Duodenal mucosa (tissue), 2 donors: ENCODE results near the gene OR14K1.
"Not testable (repeated sequence)": the region's sequence is repeated elsewhere in the genome, so short reads cannot be mapped to it uniquely, and the experiment has no call there.

ENCODE experiments used
- H3K27ac ChIP-seq: one replicate; pipeline ENCODE4 v1.7.0; 2013; ENCODE audit warnings: low read depth, low read length
- H3K27me3 ChIP-seq, 2 donors: one replicate each; pipeline ENCODE4 v1.7.0; 2013; ENCODE audit warnings: low read length in 2 of 2, control low read depth in 1 of 2; ENCODE audit not compliant: insufficient read depth in 2 of 2, control insufficient read depth in 1 of 2
- H3K36me3 ChIP-seq, 2 donors: one replicate each; pipeline ENCODE4 v1.7.0; 2013; ENCODE audit warnings: low read length in 2 of 2, control low read depth in 1 of 2; ENCODE audit not compliant: insufficient read depth in 2 of 2, control insufficient read depth in 1 of 2
- H3K4me1 ChIP-seq, 2 donors: one replicate each; pipeline ENCODE4 v1.7.0; 2013; ENCODE audit warnings: low read length in 2 of 2, control low read depth in 1 of 2; ENCODE audit not compliant: insufficient read depth in 2 of 2, control insufficient read depth in 1 of 2
- H3K4me3 ChIP-seq, 2 donors: one replicate each; pipeline ENCODE4 v1.7.0; 2013; ENCODE audit warnings: low read length in 2 of 2, low read depth in 1 of 2
- H3K9ac ChIP-seq, 2 donors: one replicate each; pipeline ENCODE4 v1.7.0; 2013; ENCODE audit warnings: low read length in 2 of 2, low read depth in 1 of 2
- H3K9me3 ChIP-seq, 2 donors: one replicate each; pipeline ENCODE4 v1.7.0; 2013; ENCODE audit warnings: low read length in 2 of 2, control low read depth in 1 of 2; ENCODE audit not compliant: control insufficient read depth in 1 of 2

Gene OR14K1, protein sequence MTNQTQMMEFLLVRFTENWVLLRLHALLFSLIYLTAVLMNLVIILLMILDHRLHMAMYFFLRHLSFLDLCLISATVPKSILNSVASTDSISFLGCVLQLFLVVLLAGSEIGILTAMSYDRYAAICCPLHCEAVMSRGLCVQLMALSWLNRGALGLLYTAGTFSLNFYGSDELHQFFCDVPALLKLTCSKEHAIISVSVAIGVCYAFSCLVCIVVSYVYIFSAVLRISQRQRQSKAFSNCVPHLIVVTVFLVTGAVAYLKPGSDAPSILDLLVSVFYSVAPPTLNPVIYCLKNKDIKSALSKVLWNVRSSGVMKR

DNA sequence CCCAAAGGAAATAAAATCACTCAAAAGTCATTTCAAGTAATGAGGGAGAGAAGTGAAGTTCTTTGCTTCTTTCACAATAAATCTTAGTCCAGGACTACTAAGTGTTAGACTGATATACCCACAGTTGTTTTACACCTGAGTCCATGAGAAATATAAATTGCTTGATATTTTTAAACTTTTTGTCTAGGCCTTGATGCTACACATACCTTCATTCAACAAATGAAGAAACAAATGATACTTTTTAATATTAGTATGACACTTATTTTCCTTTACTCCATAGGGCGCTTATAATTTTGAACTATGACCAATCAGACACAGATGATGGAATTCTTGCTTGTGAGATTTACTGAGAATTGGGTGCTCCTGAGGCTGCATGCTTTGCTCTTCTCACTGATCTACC lies at the start of gene OR14K1:
OR14K1 (plus strand) TSS at position 301 of the 400 bp plus-strand sequence; CDS start at position 301, 0 bp downstream.
- H3K4me1 ChIP-seq = no peaks in the 10 kb centered on the region
- H3K27ac ChIP-seq = no peak within 1 kb of the TSS
- H3K9ac ChIP-seq = no peak within 1 kb of the TSS
- H3K27me3 ChIP-seq = no peaks in the 10 kb centered on the region
- peaks cover 0 to 7% of the 10 kb centered on the region in 2 donors for H3K9me3 ChIP-seq
- no peaks in the 10 kb centered on the region for H3K36me3 ChIP-seq
- no peak within 1 kb of the TSS for H3K4me3 ChIP-seq

DNA sequence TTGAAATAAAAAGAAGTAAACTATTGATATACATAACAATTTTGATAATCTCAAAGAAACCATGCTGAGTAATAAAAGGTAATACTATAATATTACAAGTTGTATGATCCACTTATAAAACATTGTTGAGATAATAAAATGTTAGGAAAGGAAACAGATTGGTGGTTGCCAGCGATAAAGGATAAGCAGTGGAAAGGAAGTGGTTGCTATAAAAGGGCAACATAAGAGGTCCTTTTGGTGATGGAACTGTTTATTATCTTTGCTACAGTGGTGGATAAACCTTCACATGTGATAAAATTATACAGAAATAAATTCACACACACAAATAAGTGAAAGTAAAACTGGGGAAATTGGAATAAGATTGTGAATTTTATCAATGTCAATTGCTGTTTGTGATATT lies 37.1 kb upstream of the OR14K1 start:
- no peak overlapping the region for H3K27ac ChIP-seq
- peaks cover 7 to 12% of the 10 kb centered on the region in 2 donors for H3K9me3 ChIP-seq
- no peaks in the 10 kb centered on the region for H3K4me1 ChIP-seq
- no peak overlapping the region for H3K9ac ChIP-seq
- no peak overlapping the region for H3K4me3 ChIP-seq
- H3K36me3 ChIP-seq = no peaks in the 10 kb centered on the region
- H3K27me3 ChIP-seq = no peaks in the 10 kb centered on the region

DNA sequence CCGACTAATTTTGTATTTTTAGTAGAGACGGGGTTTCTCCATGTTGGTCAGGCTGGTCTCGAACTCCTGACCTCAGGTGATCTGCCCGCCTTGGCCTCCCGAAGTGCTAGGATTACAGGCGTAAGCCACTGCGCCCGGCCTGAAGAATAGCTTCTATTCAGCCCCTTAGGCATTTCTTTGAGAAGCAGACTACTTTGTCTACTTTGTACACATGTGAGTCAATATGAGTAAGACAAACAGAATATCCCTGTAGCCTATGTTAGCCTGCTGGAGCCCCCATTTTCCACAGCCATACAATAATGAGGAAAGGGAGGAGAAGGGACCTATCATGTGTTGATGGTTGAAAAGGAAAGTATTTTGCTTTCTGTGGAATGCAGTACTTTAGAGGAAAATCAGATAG lies 27.7 kb upstream of the OR14K1 start:
- H3K4me3 ChIP-seq, H3K27ac ChIP-seq, H3K36me3 ChIP-seq, H3K9ac ChIP-seq, H3K9me3 ChIP-seq, H3K27me3 ChIP-seq, H3K4me1 ChIP-seq: not testable (repeated sequence)

DNA sequence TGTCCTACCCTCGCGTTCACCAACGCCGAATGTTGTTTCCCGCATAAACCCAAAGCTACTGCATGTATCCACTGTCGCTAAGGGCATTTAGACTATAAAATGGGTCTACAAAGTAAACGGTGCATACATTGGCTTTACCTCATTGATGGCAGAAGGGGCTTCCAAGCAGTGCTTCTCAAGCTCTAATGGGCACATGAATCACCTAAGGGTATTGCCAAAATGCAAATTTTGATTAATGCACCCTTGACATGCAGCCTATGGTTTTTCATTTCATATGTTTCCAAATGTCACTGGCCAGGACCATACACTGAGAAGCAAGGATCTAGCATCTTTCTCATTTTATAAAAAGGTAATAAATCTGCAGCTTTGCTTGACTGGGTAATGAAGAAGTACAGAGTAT lies 24.7 kb upstream of the OR14K1 start:
- Histone ChIP-seq H3K27me3 (no peaks in the 10 kb centered on the region), H3K27ac (no peak overlapping the region), H3K9me3 (peaks cover 0 to 7% of the 10 kb centered on the region in 2 donors)

DNA sequence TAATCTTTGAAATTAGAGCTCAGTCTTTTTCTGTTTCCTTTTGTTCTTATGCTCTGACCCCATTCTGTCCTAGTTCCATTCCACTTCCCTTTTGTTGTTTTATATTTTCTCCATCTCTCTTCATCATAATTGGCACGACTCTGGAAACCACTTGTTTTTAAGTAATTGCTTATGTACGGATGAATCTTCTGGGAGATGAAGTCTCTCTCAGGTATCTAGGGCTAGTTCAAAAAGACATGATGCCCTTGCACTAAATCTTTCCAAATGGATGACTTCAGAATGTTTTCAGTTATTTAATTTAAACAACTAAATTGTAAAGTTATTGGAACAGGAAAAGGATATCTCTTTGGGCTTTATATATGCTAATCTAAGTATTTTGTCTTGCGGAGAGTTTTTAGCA lies 21.9 kb upstream of the OR14K1 start, which contains the start of gene OR6F1:
OR6F1 (minus strand) TSS at position 101 of the 400 bp plus-strand sequence. CDS start 3,891 bp downstream, outside the sequence.
- Histone ChIP-seq H3K4me1 (no peaks in the 10 kb centered on the region), H3K4me3 (no peak within 1 kb of the TSS), H3K9ac (no peak within 1 kb of the TSS), H3K9me3 (peaks cover 8 to 11% of the 10 kb centered on the region in 2 donors), H3K27me3 (no peaks in the 10 kb centered on the region), H3K27ac (no peak within 1 kb of the TSS), H3K36me3 (no peaks in the 10 kb centered on the region)

More for the DNA sequence above, 24.7 kb upstream of the OR14K1 start:
- Histone ChIP-seq H3K4me3 (no peak overlapping the region), H3K36me3 (no peaks in the 10 kb centered on the region), H3K4me1 (no peaks in the 10 kb centered on the region), H3K9ac (no peak overlapping the region)

DNA sequence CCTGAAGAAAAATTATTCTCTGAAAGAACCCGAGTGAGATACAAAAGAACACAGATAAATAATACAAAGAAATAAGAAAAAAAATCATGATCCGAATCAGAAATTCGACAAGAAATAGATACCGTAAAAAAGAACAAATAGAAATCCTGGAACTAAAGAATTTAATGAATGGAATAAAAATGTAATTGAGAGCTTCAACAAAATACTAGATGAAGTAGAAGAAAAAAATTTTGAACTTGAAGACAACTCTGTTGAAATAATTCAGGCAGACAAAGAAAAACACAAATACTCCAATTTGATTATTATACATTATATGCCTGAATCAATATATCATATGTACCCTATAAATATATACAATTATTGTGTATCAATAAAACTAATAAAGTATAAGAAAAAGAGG lies 17.2 kb upstream of the OR14K1 start:
- no peaks in the 10 kb centered on the region for H3K27me3 ChIP-seq
- no peaks in the 10 kb centered on the region for H3K36me3 ChIP-seq
- no peak overlapping the region for H3K9ac ChIP-seq
- H3K4me1 ChIP-seq = no peaks in the 10 kb centered on the region
- H3K4me3 ChIP-seq = no peak overlapping the region
- peaks cover 12 to 18% of the 10 kb centered on the region in 2 donors for H3K9me3 ChIP-seq
- no peak overlapping the region for H3K27ac ChIP-seq

DNA sequence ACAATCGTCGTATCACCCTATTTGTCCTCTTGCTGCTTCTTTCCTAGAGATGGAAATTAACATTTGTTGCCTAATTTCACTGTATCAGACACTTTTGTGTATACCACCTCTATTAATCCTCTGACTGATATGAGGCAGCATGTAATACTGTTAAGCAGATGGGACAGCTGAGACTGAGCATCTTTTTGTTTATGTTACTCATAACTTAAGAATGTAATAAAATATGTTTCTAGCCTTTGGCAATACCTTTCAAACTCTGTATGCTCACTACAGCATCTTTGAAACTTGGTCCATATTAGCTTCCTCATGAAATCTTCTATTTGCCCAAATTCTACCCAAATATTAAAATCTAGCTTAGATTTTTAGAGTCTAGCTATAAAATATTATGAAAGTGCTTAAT lies 2.3 kb downstream of the OR14K1 start:
- Histone ChIP-seq H3K27me3 (no peaks in the 10 kb centered on the region), H3K9me3 (peaks cover 0 to 4% of the 10 kb centered on the region in 2 donors), H3K9ac (no peak overlapping the region), H3K4me1 (no peaks in the 10 kb centered on the region), H3K27ac (no peak overlapping the region), H3K4me3 (no peak overlapping the region), H3K36me3 (no peaks in the 10 kb centered on the region)

DNA sequence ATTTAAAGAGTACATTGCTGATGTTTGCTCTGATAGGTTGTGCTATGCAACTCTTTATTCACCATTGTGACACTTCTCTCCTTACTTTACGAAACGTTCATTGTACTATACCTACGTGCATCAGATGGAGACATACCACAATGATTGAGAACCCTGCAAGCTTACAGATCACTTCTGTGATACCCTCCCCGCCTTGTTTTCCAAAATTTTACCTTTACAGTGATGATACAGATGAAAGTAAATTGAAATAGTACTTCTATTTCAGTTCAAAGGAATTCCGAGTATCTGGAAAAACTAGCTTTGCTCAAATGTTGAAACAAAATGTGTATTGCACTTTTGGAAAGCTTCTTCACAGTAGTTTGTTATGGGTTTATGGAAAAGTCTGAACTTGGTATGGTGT lies 3.3 kb downstream of the OR14K1 start:
- no peaks in the 10 kb centered on the region for H3K36me3 ChIP-seq
- peaks cover 0 to 6% of the 10 kb centered on the region in 2 donors for H3K9me3 ChIP-seq
- H3K4me1 ChIP-seq = no peaks in the 10 kb centered on the region

DNA sequence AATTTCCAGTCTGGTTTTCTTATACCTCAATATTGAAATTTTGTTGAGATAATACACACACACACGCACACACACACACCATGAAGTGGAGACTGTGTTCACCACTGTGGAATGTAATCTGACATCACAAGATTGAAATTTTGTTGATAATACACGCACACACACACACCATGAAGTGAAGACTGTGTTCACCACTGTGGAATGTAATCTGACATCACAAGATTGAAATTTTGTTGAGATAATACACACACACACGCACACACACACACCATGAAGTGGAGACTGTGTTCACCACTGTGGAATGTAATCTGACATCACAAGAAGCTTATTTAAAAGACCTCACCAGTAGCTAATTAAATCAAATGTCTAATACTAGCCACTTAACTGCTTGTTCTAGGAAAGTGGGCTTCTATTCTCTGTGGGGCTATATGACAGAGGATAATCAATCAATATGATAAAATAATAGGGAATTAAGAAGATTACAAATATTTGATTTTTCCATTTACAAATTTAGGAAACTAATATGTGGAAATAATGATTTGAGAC lies 3.9 kb downstream of the OR14K1 start:
- H3K4me1 ChIP-seq, H3K9me3 ChIP-seq, H3K27ac ChIP-seq, H3K4me3 ChIP-seq, H3K27me3 ChIP-seq, H3K36me3 ChIP-seq, H3K9ac ChIP-seq: not testable (repeated sequence)

More for the DNA sequence above, 3.3 kb downstream of the OR14K1 start:
- H3K27me3 ChIP-seq = no peaks in the 10 kb centered on the region
- no peak overlapping the region for H3K4me3 ChIP-seq
- H3K9ac ChIP-seq = no peak overlapping the region
- no peak overlapping the region for H3K27ac ChIP-seq

DNA sequence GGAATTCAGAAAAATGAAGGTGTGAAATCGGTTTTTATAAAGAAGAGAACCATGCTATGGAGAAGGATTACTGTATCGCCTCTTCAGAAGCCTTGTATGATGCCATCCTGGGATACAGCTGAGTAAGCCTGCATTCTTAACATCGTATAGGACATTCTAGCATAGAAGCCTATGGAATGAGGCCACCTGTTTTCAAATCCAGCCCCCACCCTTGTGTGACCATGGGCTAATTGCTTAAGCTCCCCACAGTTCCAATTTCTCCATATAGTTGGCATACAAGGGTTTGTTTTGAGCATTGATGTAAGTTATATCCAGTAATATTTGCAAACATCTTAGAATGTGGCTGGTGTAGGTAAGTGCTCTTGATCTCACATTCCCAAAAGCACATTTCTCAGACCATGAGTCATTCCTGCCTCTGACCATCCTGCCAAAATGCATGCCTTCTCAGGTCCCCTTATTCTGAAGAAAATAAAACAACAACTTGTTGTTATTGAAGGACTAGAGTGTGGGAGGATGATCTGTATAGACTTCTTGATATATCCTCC lies 8.0 kb downstream of the OR14K1 start:
- Histone ChIP-seq H3K36me3 (no peaks in the 10 kb centered on the region), H3K27me3 (no peaks in the 10 kb centered on the region)

More for the DNA sequence above, 8.0 kb downstream of the OR14K1 start:
- no peak overlapping the region for H3K9ac ChIP-seq
- H3K27ac ChIP-seq = no peak overlapping the region
- peaks cover 9 to 10% of the 10 kb centered on the region in 2 donors for H3K9me3 ChIP-seq
- no peak overlapping the region for H3K4me3 ChIP-seq
- no peaks in the 10 kb centered on the region for H3K4me1 ChIP-seq
